Measurements from ENCODE around the gene MBD2.
"Not testable (repeated sequence)": the region's sequence is repeated elsewhere in the genome, so short reads cannot be mapped to it uniquely, and the experiment has no call there.

The MBD2 gene

DNA sequence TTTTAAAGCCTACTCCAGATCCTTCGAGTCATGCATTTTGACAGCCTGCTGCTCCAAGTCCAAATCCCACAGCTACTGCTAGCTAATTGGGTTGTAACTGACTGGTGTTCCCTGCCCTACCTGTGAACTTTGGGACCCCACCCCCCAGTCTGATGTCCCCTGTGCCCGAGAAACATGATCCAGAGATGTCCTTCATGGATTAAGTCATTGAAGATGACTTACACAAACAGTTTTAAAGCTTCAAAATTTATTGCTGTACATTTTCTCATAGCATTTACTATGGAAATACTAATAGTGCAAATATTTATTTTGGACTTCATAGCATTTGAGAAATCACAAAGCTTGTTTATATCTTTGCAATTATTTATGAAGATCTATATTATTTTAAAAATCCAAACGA, 73.1 kb downstream of the MBD2 start:
- DNase-seq (ENCODE audit: low spot score), result no peak
- no peak for FAIRE-seq

DNA sequence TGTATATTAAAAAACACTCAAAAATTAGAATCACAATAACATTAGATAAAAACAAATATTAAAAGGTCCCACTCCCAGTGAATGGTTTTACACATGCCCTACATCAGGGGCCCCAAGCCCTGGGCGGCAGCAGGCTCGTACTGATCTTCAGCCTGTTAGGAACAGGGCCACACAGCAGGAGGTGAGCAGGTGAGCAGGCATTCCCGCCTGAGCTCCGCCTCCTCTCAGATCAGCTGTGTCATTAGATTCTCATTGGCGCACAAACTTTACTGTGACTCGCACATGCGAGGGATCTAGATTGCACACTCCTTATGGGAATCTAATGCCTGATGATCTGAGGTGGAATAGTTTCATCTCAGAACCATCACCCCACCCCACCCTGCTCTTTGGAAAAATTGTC, 74.2 kb downstream of the MBD2 start:
- FAIRE-seq (peak; percentile 32), DNase-seq (ENCODE audit: low spot score) (no peak)

- FAIRE-seq, result no peak
- DNase-seq (ENCODE audit: low spot score), result peak; percentile 53
Measured at GRCh38 chr18:54149078-54149697, 75.3 kb downstream of the MBD2 start.

DNA sequence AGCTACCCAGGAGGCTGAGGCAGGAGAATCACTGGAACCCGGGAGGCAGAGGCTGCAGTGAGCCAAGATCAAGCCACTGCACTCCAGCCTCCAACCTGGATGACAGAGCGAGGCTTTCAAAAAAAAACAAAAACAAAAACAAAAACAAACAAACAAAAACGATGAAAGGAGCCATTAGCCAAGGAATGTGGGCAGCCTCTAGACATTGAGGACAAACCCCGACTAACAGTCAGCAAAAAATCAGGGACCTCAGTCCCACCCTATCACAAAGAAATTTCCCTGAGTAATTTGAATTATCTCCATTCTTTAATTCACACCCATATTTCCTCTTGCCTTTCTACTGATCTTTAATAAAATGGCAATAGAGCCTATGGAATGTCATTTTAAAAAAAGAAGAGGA, 75.8 kb downstream of the MBD2 start:
- no peak for FAIRE-seq
- DNase-seq (ENCODE audit: low spot score), result no peak

GRCh38 chr18:54148151-54148550, 76.3 kb downstream of the MBD2 start:
- DNase-seq (ENCODE audit: low spot score) (no peak), FAIRE-seq (no peak)

DNA sequence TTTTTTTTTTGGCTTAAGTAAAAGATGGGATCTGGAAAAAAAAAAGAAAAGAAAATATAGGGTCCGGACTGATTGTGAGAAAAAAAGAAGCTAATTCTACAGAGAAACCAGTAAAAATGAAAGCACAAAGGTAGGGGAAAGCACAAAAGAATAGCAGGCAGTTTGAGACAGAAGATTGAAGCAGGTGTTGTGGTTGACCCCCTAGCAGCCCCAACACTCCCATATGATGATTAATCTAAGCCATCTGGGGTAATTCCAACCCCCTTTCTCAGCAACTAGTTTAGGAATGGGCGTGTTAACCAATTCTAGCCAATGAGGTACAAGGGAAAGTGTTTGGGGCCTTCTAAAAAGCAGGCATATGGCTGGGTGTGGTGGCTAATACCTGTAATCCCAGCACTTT, 77.0 kb downstream of the MBD2 start:
- no peak for DNase-seq (ENCODE audit: low spot score)
- FAIRE-seq, result no peak

- FAIRE-seq (no peak), DNase-seq (ENCODE audit: low spot score) (no peak)
Measured at GRCh38 chr18:54141041-54141608, 83.3 kb downstream of the MBD2 start.

DNA sequence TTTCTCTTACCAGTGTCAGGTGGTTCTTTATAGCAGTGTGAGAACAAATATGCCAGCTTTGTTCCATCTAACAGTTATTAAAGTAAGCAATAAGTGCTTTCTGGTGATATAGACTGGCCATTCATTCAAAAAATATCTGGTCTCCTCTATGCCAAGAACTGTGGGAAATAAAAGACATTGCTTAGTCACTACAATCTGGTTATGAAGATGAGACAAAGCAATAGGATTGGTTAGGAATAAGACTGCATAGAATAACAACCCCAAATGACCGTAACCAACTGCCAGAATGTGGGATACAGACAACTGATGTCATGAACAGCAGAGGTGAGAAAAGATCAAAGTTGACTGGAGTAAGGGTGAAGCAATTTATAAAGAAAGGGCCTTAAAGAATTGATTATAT, 83.8 kb downstream of the MBD2 start:
- FAIRE-seq (no peak), DNase-seq (ENCODE audit: low spot score) (no peak)

- FAIRE-seq (no peak), DNase-seq (ENCODE audit: low spot score) (no peak)
Measured at GRCh38 chr18:54135216-54135615, 89.3 kb downstream of the MBD2 start.

DNA sequence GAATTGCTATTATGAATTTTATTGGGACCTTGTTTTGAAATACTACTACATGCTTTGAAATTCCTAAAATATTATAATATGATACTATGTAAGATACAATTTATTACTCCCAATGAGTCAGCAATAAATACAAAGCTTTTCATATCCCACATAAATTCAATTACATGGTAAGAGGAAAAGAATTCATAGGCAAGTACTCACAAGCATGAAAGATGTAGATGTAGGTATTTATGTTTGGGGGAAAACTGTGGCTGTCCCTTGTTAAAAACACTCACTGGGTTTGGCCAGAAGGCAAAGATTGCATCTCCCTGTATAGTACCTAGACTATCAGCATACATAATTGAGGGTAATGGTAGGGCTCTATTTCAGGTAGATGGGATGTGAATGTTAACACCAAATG, 90.4 kb downstream of the MBD2 start:
- DNase-seq (ENCODE audit: low spot score) (no peak), FAIRE-seq (no peak)

GRCh38 chr18:54130631-54131030, 93.8 kb downstream of the MBD2 start:
- DNase-seq (ENCODE audit: low spot score) (no peak), FAIRE-seq (no peak)

GRCh38 chr18:54130177-54130576, 94.3 kb downstream of the MBD2 start:
- DNase-seq (ENCODE audit: low spot score) (no peak), FAIRE-seq (no peak)

GRCh38 chr18:54129448-54130067, 94.9 kb downstream of the MBD2 start:
- no peak for FAIRE-seq
- no peak for DNase-seq (ENCODE audit: low spot score)

DNA sequence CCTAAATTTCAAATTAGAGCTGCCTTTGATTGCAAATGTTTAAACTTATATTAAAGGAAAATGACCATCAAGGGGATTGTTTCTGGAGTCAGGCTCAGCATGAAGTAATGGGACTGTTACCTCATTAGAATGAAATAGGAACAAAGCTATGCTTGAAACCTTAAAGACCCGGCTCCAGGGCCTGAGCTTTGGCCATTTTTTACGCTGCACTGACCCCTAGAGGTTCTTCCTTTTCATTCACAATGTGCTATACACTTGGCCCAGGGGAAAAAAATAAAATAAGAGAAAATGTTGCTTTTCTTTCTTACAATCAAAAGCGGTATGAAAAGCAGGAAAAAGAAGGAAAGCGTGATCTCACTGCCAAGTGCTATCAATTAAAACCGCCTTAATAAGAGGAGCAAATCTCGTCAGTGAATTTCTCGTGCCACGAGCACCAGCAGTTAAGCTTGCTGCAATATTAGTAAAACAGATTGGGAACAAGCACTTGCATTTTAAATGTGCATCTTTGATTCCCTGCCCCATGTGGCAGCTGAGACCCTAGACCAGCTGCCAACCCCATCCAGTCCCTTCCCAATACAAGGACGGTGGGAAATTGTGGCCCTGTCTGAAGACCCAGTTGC, 96.6 kb downstream of the MBD2 start:
- FAIRE-seq (no peak), DNase-seq (ENCODE audit: low spot score) (peak; percentile 32)

- FAIRE-seq, result no peak
- DNase-seq (ENCODE audit: low spot score), result no peak
Measured at GRCh38 chr18:54125429-54125828, 99.0 kb downstream of the MBD2 start.

GRCh38 chr18:54123720-54124440, 100.6 kb downstream of the MBD2 start:
- FAIRE-seq; DNase-seq (ENCODE audit: low spot score): not testable (repeated sequence)

DNA sequence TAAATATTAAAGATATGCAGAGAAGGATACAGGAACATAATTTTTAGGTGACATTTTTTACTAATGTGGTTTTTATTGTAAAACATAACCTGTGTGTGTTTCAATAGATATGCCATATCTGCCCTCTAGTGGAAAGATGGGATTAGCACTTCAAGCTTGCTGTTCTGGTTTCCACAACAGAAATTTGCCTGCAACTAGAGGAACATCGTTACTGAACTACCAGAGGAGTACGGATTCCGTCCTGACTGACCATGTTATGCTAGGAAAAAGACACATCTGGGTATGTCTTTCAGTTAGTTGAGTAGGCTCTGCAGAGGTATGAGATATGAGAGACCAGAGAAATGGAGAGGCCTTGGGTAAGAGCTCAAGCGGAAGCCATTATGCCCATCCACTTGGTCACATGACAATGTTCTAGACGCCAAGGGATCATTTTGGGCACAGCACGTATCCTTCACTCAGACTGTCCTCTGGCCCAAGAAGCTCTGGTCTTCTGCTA, 104.9 kb downstream of the MBD2 start:
- FAIRE-seq (no peak), DNase-seq (ENCODE audit: low spot score) (peak; percentile 14)

- no peak for FAIRE-seq
- DNase-seq (ENCODE audit: low spot score), result no peak
Measured at GRCh38 chr18:54117853-54118773, 106.4 kb downstream of the MBD2 start.

DNA sequence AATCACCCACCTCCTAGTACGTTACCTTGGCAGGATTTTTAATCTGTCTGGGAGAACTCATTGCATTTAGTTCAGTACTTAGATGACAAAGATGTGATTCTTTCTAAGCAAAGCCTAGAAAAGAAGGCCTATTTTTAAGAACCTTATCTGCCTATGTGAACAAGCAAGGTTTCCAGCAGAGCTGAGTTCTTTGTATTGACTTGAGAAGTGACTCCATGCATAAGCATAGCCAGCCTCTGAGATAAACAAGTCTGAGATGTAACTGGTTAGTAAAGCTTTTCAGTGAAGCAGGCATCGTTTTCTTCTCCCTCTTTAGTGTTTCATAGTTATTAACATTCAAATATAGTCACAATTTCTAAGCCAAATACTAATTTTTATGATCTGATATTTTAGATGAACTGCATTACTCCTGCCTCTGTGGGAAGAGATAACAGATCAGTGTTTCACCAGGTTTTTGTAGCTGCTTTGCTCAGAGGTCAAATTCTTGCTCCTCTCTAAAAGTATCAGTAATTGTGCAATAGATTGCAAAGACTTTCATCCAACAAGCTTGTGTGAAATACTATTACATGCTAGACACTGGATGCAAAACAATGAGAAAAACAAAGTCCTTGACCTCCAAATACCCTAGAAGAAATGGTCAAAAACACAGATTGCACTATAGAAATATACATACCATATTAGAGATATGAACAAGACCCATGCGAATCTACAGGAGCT, 107.8 kb downstream of the MBD2 start:
- DNase-seq (ENCODE audit: low spot score) (no peak), FAIRE-seq (no peak)

DNA sequence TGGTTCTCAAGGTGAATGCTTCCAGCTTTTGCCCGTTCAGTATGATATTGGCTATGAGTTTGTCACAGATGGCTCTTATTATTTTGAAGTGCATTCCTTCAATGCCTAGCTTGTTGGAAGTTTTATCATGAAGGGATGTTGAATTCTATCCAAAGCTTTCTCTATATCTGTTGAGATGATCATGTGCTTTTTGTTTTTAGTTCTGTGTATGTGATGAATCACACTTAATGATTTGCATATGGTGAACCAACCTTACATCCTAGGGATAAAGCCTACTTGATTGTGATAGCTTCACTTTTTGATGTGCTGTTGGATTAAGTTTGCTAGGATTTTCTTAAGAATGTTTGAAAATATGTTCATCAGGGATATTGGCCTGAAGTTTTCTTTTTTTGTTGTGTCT, 112.1 kb downstream of the MBD2 start:
- FAIRE-seq (no peak), DNase-seq (ENCODE audit: low spot score) (no peak)
